DOHH2 (cell line): Measurements from ENCODE around the gene PXK.

ENCODE experiments used
- H3F3A ChIP-seq: fragments of 200-600 bp; sonication (generic), shearing (Covaris generic); 2 replicates; pipeline ENCODE4 v1.6.0; 2016; ENCODE audit warnings: antibody characterized with exemption, mild to moderate bottlenecking; ENCODE audit not compliant: control insufficient read depth, insufficient read depth
- H3K27ac ChIP-seq: fragments of 200-600 bp; sonication (generic); 2 replicates; pipeline ENCODE4 v1.5.1; 2014; ENCODE audit warnings: low read depth, mild to moderate bottlenecking, low read length, moderate library complexity
- H3K27me3 ChIP-seq: fragments of 200-600 bp; sonication (generic); 2 replicates; pipeline ENCODE4 v1.6.1; 2014; ENCODE audit warnings: mild to moderate bottlenecking, low read length, mixed read lengths; ENCODE audit not compliant: control insufficient read depth
- H3K36me3 ChIP-seq: fragments of 200-600 bp; sonication (generic); 2 replicates; pipeline ENCODE4 v1.6.1; 2014; ENCODE audit warnings: mild to moderate bottlenecking, low read length, moderate library complexity, mixed read lengths; ENCODE audit not compliant: control insufficient read depth
- H3K4me1 ChIP-seq: fragments of 200-600 bp; sonication (generic); 2 replicates; pipeline ENCODE4 v1.6.1; 2014; ENCODE audit warnings: mild to moderate bottlenecking, low read length, mixed read lengths; ENCODE audit not compliant: control insufficient read depth
- H3K4me2 ChIP-seq: fragments of 200-600 bp; sonication (generic); 2 replicates; pipeline ENCODE4 v1.6.0; 2014; ENCODE audit warnings: mild to moderate bottlenecking, low read length, moderate library complexity
- H3K4me3 ChIP-seq: fragments of 200-600 bp; sonication (generic); 2 replicates; pipeline ENCODE4 v1.5.1; 2014; ENCODE audit warnings: mild to moderate bottlenecking, low read length, mixed read lengths
- H3K79me2 ChIP-seq: fragments of 200-600 bp; sonication (generic); 2 replicates; pipeline ENCODE4 v1.6.1; 2014; ENCODE audit warnings: mild to moderate bottlenecking, low read length, mixed read lengths; ENCODE audit not compliant: control insufficient read depth
- H3K9me2 ChIP-seq: fragments of 200-600 bp; sonication (generic); replicated peaks from 2 replicates; pipeline ENCODE4 v1.6.1; 2014; ENCODE audit warnings: mild to moderate bottlenecking, low read length, mixed read lengths; ENCODE audit not compliant: control insufficient read depth
- H3K9me3 ChIP-seq: fragments of 200-600 bp; sonication (generic); 2 replicates; pipeline ENCODE4 v1.6.1; 2014; ENCODE audit warnings: antibody characterized with exemption, low read length, mixed read lengths; ENCODE audit not compliant: control insufficient read depth, insufficient read depth
- H4K20me1 ChIP-seq: fragments of 200-600 bp; sonication (generic); 2 replicates; pipeline ENCODE4 v1.6.0; 2014; ENCODE audit warnings: low read depth, mild to moderate bottlenecking, antibody characterized with exemption, low read length, moderate library complexity; ENCODE audit not compliant: control insufficient read depth, insufficient read depth
- CTCF ChIP-seq: fragments of 200-600 bp; sonication (generic); IDR thresholded peaks from one replicate; pipeline ENCODE4 v1.5.1; 2014; ENCODE audit warnings: antibody characterized with exemption, mild to moderate bottlenecking, low read depth, low read length; ENCODE audit not compliant: poor library complexity, severe bottlenecking
- EZH2phosphoT487 ChIP-seq: fragments of 200-600 bp; sonication (generic); IDR thresholded peaks from 2 replicates; pipeline ENCODE4 v1.6.1; 2017; ENCODE audit warnings: borderline replicate concordance, mild to moderate bottlenecking, antibody characterized with exemption, low read length, moderate library complexity, mixed read lengths

The PXK gene

GRCh38 chr3:58356054-58356453 lies 23.4 kb downstream of the PXK start:
- H3K27me3 ChIP-seq = no peaks in the 10 kb centered on the region
- TF ChIP-seq CTCF (no peak), EZH2phosphoT487 (no peak)
- peaks cover 22% of the 10 kb centered on the region for H3F3A ChIP-seq
- peak overlapping the region; percentile 99 for H3K27ac ChIP-seq
- peaks cover 97% of the 10 kb centered on the region for H3K4me1 ChIP-seq
- no peaks in the 10 kb centered on the region for H3K9me2 ChIP-seq
- peaks cover 6% of the 10 kb centered on the region; the same call in 1 of the 2 replicates for H4K20me1 ChIP-seq
- H3K9me3 ChIP-seq = no peaks in the 10 kb centered on the region
- peak overlapping the region; percentile 71 for H3K4me3 ChIP-seq
- peak overlapping the region; percentile 98 for H3K4me2 ChIP-seq
- peaks cover 83% of the 10 kb centered on the region for H3K36me3 ChIP-seq
- peaks cover 99% of the 10 kb centered on the region for H3K79me2 ChIP-seq

- peaks cover 97% of the 10 kb centered on the region for H3K4me1 ChIP-seq
Measured at GRCh38 chr3:58357402-58357801, 24.7 kb downstream of the PXK start.

GRCh38 chr3:58358092-58358491 lies 25.4 kb downstream of the PXK start:
- H3K27ac ChIP-seq = peak overlapping the region; percentile 99; the same call in 1 of the 2 replicates
- H3K27me3 ChIP-seq = no peaks in the 10 kb centered on the region
- peaks cover 100% of the 10 kb centered on the region for H3K79me2 ChIP-seq
- H4K20me1 ChIP-seq = peaks cover 9% of the 10 kb centered on the region; the same call in 1 of the 2 replicates
- peak overlapping the region; percentile 3 for H3K4me2 ChIP-seq
- H3K9me3 ChIP-seq = no peaks in the 10 kb centered on the region
- peaks cover 95% of the 10 kb centered on the region for H3K4me1 ChIP-seq
- H3K9me2 ChIP-seq = no peaks in the 10 kb centered on the region
- peaks cover 10% of the 10 kb centered on the region for H3F3A ChIP-seq
- H3K36me3 ChIP-seq = peaks cover 85% of the 10 kb centered on the region
- TF ChIP-seq EZH2phosphoT487 (no peak), CTCF (peak; percentile 38)
- H3K4me3 ChIP-seq = no peak overlapping the region

More at GRCh38 chr3:58357402-58357801, 24.7 kb downstream of the PXK start:
- Histone ChIP-seq H4K20me1 (peaks cover 9% of the 10 kb centered on the region; the same call in 1 of the 2 replicates), H3K36me3 (peaks cover 82% of the 10 kb centered on the region), H3K9me2 (no peaks in the 10 kb centered on the region), H3K27ac (peak overlapping the region; percentile 99), H3K27me3 (no peaks in the 10 kb centered on the region), H3K9me3 (no peaks in the 10 kb centered on the region), H3K4me3 (no peak overlapping the region), H3K79me2 (peaks cover 99% of the 10 kb centered on the region), H3K4me2 (peak overlapping the region; percentile 98; the same call in 1 of the 2 replicates), H3F3A (peaks cover 13% of the 10 kb centered on the region)
- TF ChIP-seq EZH2phosphoT487 = no peak
- no peak for TF ChIP-seq CTCF
